LoVo (cell line): ENCODE data around the gene CD274.
"Not testable (repeated sequence)": the region's sequence is repeated elsewhere in the genome, so short reads cannot be mapped to it uniquely, and the experiment has no call there.

Experiments
- DNase-seq: peaks from one replicate; pipeline ENCODE4 v3.0.0-alpha.2; 2016; ENCODE audit warnings: low spot score

CD274 gene

DNA sequence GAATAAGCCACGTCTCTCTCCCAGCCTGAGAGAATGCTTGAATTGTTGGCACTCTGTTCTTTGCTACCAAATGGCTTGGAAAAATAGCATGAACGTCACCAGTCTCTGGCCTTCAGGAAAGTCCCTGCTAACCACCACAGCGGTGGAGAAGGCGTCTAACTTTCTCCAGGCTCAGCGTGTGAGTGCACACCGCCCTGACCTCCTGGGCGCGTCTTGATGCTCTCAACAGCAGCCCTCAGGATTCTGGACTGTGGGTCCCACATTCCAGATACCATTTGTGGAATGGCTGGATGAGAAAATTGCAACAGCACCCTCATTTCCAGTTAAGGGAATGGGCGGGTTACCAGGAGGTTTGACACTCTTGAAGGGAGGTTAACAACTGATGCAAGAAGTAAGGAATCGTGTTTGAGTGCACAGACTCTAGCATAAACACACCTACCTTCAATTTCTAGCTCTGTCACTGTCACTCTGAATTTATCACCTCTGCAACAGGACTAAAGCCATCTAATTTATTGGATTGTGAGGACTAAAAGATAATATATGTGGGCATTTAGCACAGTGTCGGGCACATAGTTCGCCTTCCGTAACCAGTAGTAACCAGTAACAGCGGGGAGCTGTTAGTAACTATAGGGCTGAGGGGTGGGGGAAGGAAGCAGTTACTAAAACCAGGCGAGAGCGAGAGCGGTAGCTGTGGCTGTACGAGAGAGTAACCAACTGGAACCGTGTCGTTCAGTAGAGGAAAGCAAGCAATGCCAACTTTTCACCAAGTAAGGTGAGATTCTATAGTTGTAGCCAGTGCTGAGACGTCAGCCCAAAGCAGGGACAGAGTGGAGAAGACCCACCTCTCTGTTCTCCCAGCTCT lies 11.8 kb upstream of the CD274 start:
- no peak for DNase-seq

DNA sequence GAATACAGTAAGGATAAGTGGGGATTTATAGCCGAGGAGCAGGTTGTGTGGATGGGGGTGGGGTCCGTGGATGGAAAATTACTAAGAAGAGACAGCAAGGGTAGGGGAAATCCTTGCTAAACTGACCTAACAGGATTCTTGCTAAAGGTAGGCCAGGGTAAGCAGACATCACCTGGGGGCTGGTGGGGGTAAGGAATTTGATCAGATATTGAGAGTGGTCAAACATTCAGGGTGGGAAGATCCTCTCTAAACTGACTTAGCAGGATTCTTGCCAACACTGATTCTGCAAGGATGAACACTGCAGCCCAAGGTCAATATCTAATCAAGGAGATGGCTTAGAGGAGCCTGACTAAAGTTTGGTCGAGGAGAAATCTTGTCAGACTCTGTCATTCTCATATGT lies 9.9 kb upstream of the CD274 start:
- DNase-seq, result no peak

DNA sequence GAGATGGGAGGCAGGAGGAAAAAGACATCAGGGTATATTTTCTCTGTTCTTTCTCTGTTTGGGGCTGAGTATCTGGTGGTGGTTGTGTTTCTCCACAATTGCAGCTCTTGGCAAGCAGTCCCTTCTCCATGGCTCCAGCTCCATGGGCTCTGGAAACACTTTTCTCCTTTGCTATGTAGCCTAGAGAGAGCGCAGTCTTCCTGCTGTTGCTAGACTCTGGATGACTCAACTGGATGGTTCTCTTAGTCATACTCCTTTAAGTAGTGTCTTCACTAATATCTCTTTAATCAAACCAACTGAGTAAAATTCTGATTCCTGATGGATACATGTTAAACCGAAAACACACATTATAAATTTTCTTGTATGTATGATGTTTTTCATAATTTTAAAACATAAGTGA lies 9.3 kb upstream of the CD274 start:
- no peak for DNase-seq

DNA sequence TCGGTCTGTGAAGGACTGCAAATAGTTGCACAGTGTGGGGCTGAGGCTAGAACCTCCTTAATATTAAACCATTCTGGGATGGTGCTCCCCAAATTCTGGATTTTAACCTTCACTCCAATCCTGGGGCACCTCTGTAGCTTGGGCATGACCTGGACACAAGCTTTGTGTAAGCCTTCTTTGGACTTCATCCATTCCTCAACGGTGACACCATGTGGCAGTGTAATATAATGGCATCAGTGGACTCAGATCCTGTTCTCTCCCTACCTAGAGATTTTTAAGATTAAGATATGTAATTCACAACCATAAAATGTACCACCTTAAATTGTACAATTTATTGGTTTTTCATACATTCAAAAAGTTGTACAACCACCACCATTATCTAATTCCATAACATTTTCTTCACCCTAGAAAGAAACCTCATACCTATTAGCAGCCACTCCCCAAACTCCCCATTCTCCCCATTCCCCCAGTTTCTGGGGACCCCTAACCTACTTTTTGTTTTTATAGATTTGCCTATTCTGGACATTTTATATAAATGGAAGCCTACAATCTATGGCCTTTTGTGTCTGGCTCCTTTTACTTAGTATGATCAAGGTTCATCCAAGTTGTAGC lies 7.8 kb upstream of the CD274 start:
- DNase-seq, result peak; percentile 67

DNA sequence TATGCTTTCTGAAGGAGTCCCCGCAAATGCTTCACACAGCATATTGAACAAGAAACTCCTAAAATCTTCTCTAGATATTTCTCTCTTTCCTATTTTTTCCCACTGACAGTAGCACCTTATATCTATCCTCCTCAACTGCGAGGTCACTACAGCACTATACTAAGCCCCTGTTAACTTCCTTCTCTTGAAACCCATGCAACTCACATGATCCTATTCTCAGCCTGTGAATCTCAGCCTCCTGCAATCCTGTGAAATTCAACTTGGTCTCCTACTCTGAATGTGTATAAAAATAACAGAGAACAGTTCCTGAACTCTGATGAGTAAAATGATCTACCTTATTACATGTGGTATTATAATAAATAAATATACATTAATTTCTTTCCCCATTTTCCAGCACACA lies 6.5 kb upstream of the CD274 start:
- DNase-seq, result no peak

DNA sequence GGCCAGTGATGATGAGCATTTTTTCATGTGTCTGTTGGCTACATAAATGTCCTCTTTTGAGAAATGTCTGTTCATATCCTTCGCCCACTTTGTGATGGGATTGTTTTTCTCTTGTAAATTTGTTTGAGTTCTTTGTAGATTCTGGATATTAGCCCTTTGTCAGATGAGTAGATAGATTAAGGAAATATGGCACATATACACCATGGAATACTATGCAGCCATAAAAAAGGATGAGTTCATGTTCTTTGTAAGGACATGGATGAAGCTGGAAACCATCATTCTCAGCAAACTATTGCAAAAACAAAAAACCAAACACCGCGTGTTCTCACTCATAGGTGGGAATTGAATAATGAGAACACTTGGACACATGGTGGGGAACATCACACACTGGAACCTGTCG lies 5.2 kb upstream of the CD274 start:
- DNase-seq, result not testable (repeated sequence)

DNA sequence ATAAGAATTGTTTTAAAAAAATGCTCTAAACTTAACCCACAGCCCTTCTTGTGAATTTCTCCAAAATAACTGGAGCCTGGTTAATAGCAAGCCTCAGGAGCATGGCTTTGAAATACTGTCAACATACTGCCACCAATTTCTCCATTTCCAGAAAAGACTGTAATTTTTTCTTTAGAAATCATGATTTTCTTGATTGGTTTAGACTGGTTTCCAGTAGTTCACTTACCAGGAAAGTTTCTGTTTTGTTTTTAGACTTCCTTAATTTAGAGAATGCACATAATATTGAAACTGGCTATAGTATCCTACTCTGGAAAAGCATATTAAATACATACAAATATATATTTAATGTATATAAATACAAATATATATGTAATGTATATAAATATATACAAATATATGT lies 4.5 kb upstream of the CD274 start:
- DNase-seq, result no peak

DNA sequence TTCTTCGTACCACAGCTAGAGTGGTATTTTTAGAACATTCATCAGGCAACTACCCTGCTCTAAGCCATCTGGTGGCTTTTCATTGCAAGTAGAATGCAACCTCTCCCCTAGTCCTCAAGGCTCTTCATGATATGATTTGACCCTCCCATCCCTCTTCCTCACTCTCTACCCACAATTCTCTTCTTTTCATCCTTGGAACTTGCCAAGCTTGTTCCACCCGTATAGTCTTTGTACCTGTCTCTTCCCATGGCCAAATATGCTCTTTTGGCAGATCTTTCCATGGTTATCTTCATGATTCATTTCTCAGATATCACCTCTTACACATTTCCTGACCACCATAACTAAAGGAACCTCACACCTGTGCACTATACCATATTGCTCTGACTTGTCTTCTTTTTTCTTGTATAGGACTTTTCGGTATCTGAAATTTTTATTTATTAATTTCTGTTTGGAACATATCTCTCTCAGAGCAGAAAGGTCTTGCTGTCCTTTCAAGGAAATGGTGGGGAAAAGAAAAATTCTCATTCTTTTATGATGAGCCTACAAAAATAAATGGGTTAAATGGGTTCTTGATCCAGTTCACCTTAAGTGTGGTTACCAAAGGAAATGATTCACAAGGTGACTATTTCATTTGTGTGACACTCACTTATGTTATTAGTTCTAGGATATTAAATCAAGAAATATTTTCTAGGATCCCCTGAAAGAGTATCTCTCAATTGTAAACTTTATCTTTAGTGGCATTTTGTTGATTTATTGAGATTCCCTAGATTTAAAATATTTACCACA lies 3.7 kb upstream of the CD274 start:
- peak; percentile 33 for DNase-seq

DNA sequence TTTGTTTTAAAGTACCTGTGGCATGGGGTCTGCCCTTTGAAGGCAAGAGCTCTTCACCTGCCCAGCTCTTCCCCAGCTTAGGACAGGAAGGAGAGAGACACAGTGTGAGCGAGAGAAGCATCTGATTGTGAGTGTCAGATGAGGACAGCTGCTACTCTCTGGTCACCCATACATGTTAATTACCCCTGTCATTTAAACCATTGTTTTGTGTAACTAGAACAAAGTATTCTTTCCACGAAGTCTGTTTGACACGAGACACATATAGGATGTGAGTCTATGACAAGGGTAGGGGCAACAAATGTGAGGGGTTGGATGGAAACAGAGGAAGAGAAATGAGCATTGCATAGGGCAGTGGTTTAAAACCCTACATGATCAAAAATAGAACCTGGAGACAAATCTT lies 3.0 kb upstream of the CD274 start:
- DNase-seq, result no peak

DNA sequence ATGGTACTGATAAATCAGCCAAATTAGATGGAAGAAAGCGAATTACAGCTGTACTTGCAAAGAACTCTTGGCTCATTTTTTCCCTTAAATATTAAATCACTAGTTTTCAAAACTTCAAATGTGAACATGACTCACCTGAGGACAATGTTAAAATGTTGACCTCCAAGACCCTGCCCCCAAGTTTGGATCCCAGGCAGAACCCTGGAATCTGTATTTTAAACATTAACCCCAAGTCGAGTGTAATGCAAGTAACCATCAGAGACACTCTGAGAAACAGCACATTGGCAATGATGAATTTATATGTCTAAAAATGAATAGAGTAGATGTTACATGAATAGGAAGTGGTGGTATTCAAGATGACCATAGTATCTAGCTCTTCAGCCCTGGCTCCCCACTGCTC lies 2.3 kb upstream of the CD274 start:
- no peak for DNase-seq

DNA sequence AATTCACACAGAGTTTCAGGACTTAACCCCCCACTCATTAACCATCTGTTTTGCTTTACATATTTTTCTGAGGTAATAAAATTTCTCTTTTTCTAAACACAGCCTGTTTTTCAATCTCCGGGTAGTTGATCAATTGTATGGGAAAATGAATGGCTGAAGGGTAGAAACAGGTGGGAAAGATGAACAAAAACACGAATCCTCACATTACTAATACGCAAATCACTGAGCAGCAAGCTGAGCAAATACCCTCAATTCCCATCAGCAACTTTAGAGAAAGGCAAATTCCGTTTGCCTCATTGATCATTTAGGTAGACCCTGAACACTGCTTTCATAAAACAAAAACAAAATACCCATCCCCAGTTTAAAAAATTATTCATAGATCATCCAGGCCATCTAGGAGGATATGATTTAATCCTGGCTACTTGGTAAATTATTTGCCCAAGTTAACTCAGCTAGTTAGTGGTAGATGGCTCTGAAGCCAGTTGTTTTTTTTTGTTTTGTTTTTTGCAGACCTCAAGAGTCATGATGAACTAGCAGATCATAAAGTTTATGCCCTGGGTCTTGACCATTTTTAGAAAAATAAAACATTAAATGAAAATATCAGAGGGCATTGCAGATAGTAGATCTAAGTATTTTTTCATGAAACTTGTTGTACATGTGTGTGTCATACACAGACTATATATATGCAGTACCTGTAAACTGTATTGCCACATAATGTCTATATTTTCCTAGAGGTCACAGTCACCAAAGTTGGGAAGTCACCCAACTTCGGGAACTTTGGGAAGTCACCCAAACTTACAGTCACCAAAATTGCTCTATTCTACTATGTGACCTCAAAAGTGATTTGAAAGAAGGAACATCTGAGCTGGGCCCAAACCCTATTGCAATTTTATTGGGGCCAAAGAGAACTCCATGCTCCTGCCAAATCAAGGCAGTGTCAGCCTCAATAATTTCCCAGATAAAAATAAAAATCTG lies 1.6 kb upstream of the CD274 start:
- no peak for DNase-seq

DNA sequence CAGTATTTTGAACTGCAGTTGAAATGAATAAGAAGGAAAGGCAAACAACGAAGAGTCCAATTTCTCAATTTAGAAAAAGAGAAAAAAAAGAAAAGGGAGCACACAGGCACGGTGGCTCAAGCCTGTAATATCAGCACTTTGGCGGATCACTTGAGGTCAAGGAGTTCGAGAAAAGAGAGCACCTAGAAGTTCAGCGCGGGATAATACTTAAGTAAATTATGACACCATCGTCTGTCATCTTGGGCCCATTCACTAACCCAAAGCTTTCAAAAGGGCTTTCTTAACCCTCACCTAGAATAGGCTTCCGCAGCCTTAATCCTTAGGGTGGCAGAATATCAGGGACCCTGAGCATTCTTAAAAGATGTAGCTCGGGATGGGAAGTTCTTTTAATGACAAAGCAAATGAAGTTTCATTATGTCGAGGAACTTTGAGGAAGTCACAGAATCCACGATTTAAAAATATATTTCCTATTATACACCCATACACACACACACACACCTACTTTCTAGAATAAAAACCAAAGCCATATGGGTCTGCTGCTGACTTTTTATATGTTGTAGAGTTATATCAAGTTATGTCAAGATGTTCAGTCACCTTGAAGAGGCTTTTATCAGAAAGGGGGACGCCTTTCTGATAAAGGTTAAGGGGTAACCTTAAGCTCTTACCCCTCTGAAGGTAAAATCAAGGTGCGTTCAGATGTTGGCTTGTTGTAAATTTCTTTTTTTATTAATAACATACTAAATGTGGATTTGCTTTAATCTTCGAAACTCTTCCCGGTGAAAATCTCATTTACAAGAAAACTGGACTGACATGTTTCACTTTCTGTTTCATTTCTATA lies 602 bp upstream of the CD274 start:
- peak; percentile 21 for DNase-seq

DNA sequence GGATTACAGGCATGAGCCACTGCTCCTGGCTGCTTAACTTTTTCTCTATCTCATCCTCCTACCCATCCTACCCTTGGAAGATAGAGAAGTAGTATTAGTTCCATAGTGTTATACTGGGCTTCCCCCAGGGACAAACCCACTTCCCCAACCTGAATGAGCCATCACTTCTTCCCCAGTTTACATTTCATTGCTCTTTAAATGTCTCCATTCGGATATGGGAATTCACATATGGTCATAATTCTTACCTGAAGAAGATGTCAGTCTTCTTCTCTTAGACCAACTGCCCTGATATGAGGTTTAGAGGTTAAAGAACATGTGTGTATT lies 1.9 kb downstream of the CD274 start:
- DNase-seq, result no peak

DNA sequence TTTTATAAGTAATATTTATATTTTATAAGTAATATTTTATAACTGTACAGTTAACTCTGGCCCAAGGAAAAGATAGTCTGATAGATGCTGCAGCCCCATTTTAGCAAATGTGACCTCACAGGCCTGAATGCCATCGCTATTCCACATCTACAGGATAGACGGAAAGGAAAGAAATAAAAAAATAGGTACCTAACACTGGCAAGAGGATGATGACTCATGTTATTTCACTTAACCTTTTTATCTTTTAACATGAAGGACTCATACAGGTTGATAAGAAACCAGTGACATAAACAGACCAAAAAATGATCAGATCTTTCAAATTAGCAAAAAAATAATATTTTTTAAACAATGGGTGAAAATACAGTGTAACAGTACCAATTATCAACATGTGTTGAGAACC lies 2.7 kb downstream of the CD274 start:
- DNase-seq, result no peak

DNA sequence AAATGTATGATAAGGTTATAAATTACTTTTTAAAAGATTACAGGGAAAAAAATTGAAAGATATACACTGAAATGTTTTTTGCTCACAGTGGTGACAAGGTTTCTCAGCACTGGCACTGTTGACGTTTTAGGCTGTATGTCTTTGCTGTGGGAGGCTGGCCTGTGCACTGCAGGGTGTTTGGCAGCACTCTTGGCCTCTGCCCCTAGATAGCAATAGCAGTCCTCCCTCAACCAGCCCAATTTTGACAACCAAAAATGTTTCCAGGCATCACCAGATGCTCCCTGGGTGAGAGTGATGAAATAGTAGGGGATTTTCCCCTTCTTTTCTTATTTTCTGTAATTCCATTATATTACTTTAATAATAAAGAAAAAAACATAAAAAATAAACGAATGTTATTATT lies 3.3 kb downstream of the CD274 start:
- no peak for DNase-seq

DNA sequence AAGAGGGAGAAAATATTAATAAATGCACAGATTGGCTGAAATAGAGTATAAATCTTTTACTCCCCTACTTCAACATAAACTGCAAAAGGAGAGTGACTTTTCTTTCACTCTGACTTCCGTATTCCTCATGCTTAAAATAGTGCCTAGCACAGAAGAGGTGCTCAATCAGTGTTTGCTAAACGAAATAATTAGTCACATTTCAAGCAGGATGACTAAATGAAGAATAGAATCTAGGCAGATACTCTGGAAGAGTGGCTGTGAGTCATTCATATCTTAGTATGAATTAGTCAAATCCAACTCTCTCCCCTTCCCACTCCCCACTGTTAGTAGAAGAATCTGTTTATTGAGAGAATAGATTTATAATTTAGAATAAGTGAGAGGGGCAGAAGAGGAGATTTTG lies 4.8 kb downstream of the CD274 start:
- no peak for DNase-seq

DNA sequence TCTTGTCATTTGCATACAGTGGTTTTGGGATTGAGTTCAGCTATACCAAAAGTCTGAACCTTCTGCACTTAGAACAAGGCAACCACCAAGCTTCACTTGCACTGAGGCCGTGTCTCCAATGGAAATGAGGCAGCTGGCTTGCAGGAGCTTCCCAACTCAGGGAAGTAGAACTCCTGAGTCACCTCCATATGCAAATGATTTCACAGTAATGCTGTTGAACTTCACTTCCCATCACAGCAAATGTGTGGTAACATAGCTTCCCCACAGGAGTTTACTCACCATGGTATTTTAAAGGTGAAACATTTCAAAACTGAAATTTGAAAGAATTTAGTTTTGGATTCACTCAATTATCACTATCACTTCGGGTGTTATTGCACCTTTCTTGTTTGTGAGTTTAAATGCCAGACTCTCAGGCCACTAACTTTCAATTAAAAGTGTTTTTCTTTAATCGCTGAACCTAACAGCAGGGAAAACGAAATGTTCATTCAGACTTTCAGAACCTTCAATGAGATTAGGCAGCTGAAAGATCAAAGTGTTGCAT lies 9.0 kb downstream of the CD274 start:
- DNase-seq, result no peak

DNA sequence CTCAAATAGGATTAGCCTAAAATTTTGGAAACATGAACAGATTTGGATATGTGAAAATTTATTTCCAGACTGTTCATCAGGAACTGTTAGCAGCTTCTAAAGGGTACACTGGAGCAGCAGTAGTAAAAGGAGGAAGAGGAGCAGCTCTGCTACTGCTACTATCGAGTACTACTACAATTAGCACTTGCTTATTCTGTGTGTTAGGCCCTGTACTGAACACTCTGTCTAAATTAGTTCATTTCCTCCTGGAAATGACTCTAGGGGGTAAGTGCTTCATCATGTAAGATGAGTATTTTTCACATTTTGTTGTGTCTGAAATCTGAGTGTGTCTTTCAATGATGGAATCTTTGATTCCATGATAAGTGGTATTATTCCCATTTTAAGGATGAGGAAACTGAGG lies 9.8 kb downstream of the CD274 start:
- DNase-seq, result no peak

DNA sequence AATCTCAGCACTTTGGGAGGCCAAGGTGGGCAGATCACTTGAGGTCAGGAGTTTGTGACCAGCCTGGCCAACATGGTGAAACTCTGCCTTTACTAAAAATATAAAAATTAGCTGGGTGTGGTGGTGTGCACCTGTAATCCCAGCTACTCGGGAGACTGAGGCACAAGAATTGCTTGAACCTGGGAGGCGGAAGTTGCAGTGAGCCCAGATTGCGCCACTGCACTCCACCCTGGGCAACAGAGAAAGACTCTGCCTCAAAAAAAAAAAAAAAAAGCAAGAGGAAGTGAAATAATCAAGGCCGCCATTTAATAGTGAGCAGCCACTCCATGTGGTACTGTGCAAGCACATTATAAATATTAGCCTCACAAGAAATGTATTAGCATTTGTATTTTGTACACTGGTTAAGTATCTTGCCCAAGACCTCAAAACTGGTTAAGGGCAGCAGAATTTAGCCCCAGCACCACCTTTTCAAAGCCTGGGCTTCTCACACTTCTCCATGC lies 14.5 kb downstream of the CD274 start:
- not testable (repeated sequence) for DNase-seq

DNA sequence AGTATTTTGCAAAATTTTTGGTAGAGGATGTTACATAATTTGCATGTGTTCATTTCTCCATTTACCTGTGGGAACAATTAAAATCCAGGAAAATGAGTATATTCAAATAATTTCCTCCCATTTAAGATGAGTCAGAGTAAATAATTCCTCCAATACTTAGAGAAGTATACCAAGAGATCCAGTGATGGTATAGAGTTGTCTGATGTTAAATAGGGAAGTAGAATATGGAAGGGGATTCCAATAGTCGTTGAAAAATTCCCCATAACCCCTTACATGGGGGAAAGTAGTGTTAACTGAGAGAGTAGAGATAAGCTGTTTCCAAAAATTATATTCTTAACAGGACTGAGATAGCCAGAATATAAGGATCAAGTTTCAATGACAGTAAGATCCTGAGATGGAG lies 15.7 kb downstream of the CD274 start:
- DNase-seq, result no peak

DNA sequence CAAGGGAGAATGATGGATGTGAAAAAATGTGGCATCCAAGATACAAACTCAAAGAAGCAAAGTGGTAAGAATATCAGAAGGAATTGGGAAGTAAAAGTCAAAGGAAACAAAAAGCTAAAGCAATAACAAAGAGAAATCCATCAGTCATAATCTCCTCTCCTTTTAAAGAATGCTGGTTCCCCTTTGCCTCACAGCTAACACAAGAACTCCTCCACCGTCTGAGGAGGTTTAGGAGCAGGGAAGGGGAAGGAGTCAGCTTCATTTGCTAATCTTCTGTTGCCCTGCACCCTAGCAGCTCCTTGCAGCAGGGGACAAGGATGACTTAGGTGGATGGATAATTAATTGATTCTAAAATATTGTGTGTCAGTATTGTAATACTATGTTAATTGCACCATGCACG lies 16.4 kb downstream of the CD274 start:
- no peak for DNase-seq
